Panc1 (cell line): Measurements from ENCODE around the gene TP53BP2.

Source experiments
- POLR2AphosphoS5 ChIP-seq: IDR thresholded peaks from 2 replicates; pipeline ENCODE4 v1.6.1; 2012; ENCODE audit warnings: mild to moderate bottlenecking, low read depth, low read length, moderate library complexity
- REST ChIP-seq, 2 experiments: IDR thresholded peaks; 2 replicates each; pipeline ENCODE4 v1.6.1; 2011 to 2012; ENCODE audit warnings: low read depth in 2 of 2, control low read depth in 1 of 2, low read length in 1 of 2, mild to moderate bottlenecking in 1 of 2, moderate library complexity in 1 of 2; ENCODE audit not compliant: insufficient read depth in 1 of 2
- SIN3A ChIP-seq: IDR thresholded peaks from 2 replicates; pipeline ENCODE4 v1.6.1; 2012; ENCODE audit warnings: low read depth, mild to moderate bottlenecking, low read length, moderate library complexity, borderline replicate concordance; ENCODE audit not compliant: insufficient read depth
- TF ChIP-seq, protein P1 (sequence below): fragments of 450-650 bp; IDR thresholded peaks from 2 replicates; pipeline ENCODE4 v1.5.1; 2017; ENCODE audit warnings: mild to moderate bottlenecking

DNA sequence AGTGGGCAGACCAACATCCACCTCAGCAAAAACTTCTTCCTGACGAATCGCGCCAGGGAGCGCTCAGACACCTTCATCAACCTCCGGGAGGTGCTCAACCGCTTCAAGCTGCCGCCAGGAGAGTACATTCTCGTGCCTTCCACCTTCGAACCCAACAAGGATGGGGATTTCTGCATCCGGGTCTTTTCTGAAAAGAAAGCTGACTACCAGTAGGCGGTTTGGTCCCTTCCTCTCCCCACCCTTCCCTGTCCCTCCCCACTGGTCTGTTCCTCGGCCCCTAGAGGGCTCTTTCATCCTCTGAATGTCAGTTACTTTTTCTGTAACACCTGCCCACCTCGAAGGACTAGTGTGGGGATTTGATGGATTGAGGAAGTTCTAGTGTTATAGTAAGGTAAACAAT, 86.5 kb downstream of the TP53BP2 start:
- TF ChIP-seq, protein P1, sequence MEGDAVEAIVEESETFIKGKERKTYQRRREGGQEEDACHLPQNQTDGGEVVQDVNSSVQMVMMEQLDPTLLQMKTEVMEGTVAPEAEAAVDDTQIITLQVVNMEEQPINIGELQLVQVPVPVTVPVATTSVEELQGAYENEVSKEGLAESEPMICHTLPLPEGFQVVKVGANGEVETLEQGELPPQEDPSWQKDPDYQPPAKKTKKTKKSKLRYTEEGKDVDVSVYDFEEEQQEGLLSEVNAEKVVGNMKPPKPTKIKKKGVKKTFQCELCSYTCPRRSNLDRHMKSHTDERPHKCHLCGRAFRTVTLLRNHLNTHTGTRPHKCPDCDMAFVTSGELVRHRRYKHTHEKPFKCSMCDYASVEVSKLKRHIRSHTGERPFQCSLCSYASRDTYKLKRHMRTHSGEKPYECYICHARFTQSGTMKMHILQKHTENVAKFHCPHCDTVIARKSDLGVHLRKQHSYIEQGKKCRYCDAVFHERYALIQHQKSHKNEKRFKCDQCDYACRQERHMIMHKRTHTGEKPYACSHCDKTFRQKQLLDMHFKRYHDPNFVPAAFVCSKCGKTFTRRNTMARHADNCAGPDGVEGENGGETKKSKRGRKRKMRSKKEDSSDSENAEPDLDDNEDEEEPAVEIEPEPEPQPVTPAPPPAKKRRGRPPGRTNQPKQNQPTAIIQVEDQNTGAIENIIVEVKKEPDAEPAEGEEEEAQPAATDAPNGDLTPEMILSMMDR = no peak; the same call in 1 of the 2 replicates
- TF ChIP-seq SIN3A = no peak
- no peak for TF ChIP-seq REST (IDR thresholded peaks at IDR 0.05; ENCODE audit: insufficient read depth in 1 of 2, low read depth in 2 of 2, low read length in 1 of 2)
- TF ChIP-seq POLR2AphosphoS5 = no peak
